ENCODE measurements around the gene IFNE. TPM values are rescaled to one million over a fixed set of nuclear protein-coding genes. Genes with fewer than 3 reads are reported as not detected.

Gene IFNE
- total RNA-seq, 2 experiments from 2014 or later, result not detected

GRCh38 chr9:21434202-21435014 is 47.7 kb downstream of the IFNE start:
- POLR2A ChIA-PET, result no interaction called here
- Mint-ChIP-seq H3K9me3 (no peaks in the 10 kb centered on the region), H3K27me3 (peaks cover 21% of the 10 kb centered on the region), H3K4me1 (no peaks in the 10 kb centered on the region), H3K4me3 (no peak overlapping the region), H3K36me3 (ENCODE audit: low read depth) (no peaks in the 10 kb centered on the region), H3K27ac (no peak overlapping the region)
- peak; percentile 32 for DNase-seq
- CTCF ChIA-PET, result interaction anchor here (0.6 to 3.0 kb wide), 20 partner anchors 10 to 354 kb away, joined by 3 to 23 read pairs (median 4); partner anchors contain the start of gene IFNA8

- Mint-ChIP-seq H3K9me3 (no peaks in the 10 kb centered on the region), H3K4me3 (no peak overlapping the region), H3K36me3 (ENCODE audit: low read depth) (no peaks in the 10 kb centered on the region), H3K27me3 (peaks cover 32% of the 10 kb centered on the region), H3K27ac (no peak overlapping the region), H3K4me1 (no peaks in the 10 kb centered on the region)
- ChIA-PET POLR2A (no interaction called here), CTCF (interaction anchor here (1.2 to 3.0 kb wide), 2 partner anchors 22 to 115 kb away, joined by 3 to 23 read pairs; no protein-coding TSS in a partner anchor)
- DNase-seq, result no peak
Observed at GRCh38 chr9:21432672-21433425, 49.3 kb downstream of the IFNE start.

Other genes with a start within 250 kb of the IFNE start
- gene IFNA14, start 242.3 kb downstream of the IFNE start, total RNA-seq, result not detected
- not detected for gene IFNA5, start 177.0 kb downstream of the IFNE start, total RNA-seq
- gene KLHL9, start 146.9 kb downstream of the IFNE start, total RNA-seq, result 10 to 100 TPM; 17.0 to 18.0 TPM
- not detected for gene IFNA6, start 131.4 kb downstream of the IFNE start, total RNA-seq
- gene IFNA13, start 114.3 kb downstream of the IFNE start, total RNA-seq, result not detected
- gene IFNA2, start 96.9 kb downstream of the IFNE start, total RNA-seq, result not detected
- not detected for gene IFNA8, start 73.2 kb downstream of the IFNE start, total RNA-seq
- not detected for gene IFNA1, start 41.9 kb downstream of the IFNE start, total RNA-seq